ENCODE measurements around the gene ATP2A2.

ATP2A2 gene

GRCh38 chr12:110280392-110280778 is 662 bp upstream of the ATP2A2 start:
- peak overlapping the region; percentile 74; the same call in 1 of the 2 replicates for H3K27ac ChIP-seq (ENCODE audit: low read depth, low read length)
- no peaks in the 10 kb centered on the region for H3K9me3 ChIP-seq (ENCODE audit: control insufficient read depth, insufficient read depth, low read depth, low read length)
- H3K9ac ChIP-seq (ENCODE audit: low read length) = peak overlapping the region; percentile 99
- peaks cover 22% of the 10 kb centered on the region for H3K4me1 ChIP-seq (ENCODE audit: control insufficient read depth, insufficient read depth, low read length)
- H3K36me3 ChIP-seq (ENCODE audit: control insufficient read depth, insufficient read depth, low read length) = peaks cover 29% of the 10 kb centered on the region
- 0 out of 2 replicates have a peak, but pooled peaks cover 5% of the 10 kb centered on the region for H3K27me3 ChIP-seq (ENCODE audit: control insufficient read depth, insufficient read depth, low read length)
- peak overlapping the region; percentile 96 for H3K4me3 ChIP-seq (ENCODE audit: low read depth, low read length)

- Histone ChIP-seq H3K36me3 (ENCODE audit: control insufficient read depth, insufficient read depth, low read length) (peaks cover 41% of the 10 kb centered on the region), H3K4me1 (ENCODE audit: control insufficient read depth, insufficient read depth, low read length) (peaks cover 22% of the 10 kb centered on the region), H3K27me3 (ENCODE audit: control insufficient read depth, insufficient read depth, low read length) (0 out of 2 replicates have a peak, but pooled peaks cover 5% of the 10 kb centered on the region), H3K9me3 (ENCODE audit: control insufficient read depth, insufficient read depth, low read depth, low read length) (no peaks in the 10 kb centered on the region), H3K4me3 (ENCODE audit: low read depth, low read length) (peak overlapping the region; percentile 96), H3K9ac (ENCODE audit: low read length) (peak overlapping the region; percentile 99), H3K27ac (ENCODE audit: low read depth, low read length) (peak overlapping the region; percentile 92)
These were observed 677 bp downstream of the ATP2A2 start for GRCh38 chr12:110281549-110282299.

- peak overlapping the region; percentile 92 for H3K27ac ChIP-seq (ENCODE audit: low read depth, low read length)
These were observed 1.3 kb downstream of the ATP2A2 start for GRCh38 chr12:110282300-110282860.

GRCh38 chr12:110282956-110283817 is 2.1 kb downstream of the ATP2A2 start:
- H3K36me3 ChIP-seq (ENCODE audit: control insufficient read depth, insufficient read depth, low read length) = peaks cover 54% of the 10 kb centered on the region
- H3K9ac ChIP-seq (ENCODE audit: low read length) = no peak overlapping the region
- H3K27ac ChIP-seq (ENCODE audit: low read depth, low read length) = no peak overlapping the region
- no peaks in the 10 kb centered on the region for H3K9me3 ChIP-seq (ENCODE audit: control insufficient read depth, insufficient read depth, low read depth, low read length)
- H3K27me3 ChIP-seq (ENCODE audit: control insufficient read depth, insufficient read depth, low read length) = 0 out of 2 replicates have a peak, but pooled peaks cover 5% of the 10 kb centered on the region
- peak overlapping the region; percentile 96 for H3K4me3 ChIP-seq (ENCODE audit: low read depth, low read length)
- H3K4me1 ChIP-seq (ENCODE audit: control insufficient read depth, insufficient read depth, low read length) = peaks cover 22% of the 10 kb centered on the region

More at GRCh38 chr12:110282300-110282860, 1.3 kb downstream of the ATP2A2 start:
- Histone ChIP-seq H3K27me3 (ENCODE audit: control insufficient read depth, insufficient read depth, low read length) (0 out of 2 replicates have a peak, but pooled peaks cover 5% of the 10 kb centered on the region), H3K4me3 (ENCODE audit: low read depth, low read length) (peak overlapping the region; percentile 96), H3K9ac (ENCODE audit: low read length) (peak overlapping the region; percentile 99), H3K9me3 (ENCODE audit: control insufficient read depth, insufficient read depth, low read depth, low read length) (no peaks in the 10 kb centered on the region), H3K4me1 (ENCODE audit: control insufficient read depth, insufficient read depth, low read length) (peaks cover 22% of the 10 kb centered on the region), H3K36me3 (ENCODE audit: control insufficient read depth, insufficient read depth, low read length) (peaks cover 46% of the 10 kb centered on the region)

DNA sequence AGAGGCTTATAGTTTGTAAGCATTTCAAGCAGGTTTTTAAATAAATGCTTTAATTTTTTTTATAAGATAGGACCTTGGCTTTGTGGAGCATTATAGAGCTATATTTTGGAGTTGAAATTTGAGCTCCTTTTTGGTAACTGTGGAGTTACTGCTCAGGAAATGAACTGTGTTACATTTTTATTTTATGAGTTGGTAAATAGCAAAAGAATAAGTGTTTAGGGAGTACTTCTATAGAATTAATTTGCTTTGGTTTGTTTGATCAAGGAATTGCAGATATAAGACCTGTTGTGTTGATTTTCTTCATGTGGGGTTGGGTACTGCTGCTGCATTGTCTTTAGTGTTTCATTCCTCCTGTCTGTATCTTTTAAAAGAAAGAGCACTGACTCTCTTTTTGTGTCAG is 3.5 kb downstream of the ATP2A2 start:
- H3K4me1 ChIP-seq (ENCODE audit: control insufficient read depth, insufficient read depth, low read length) = peaks cover 25% of the 10 kb centered on the region
- no peak overlapping the region for H3K27ac ChIP-seq (ENCODE audit: low read depth, low read length)
- no peak overlapping the region for H3K9ac ChIP-seq (ENCODE audit: low read length)
- peak overlapping the region; percentile 96; the same call in 1 of the 2 replicates for H3K4me3 ChIP-seq (ENCODE audit: low read depth, low read length)
- H3K27me3 ChIP-seq (ENCODE audit: control insufficient read depth, insufficient read depth, low read length) = 0 out of 2 replicates have a peak, but pooled peaks cover 3% of the 10 kb centered on the region
- H3K9me3 ChIP-seq (ENCODE audit: control insufficient read depth, insufficient read depth, low read depth, low read length) = no peaks in the 10 kb centered on the region
- H3K36me3 ChIP-seq (ENCODE audit: control insufficient read depth, insufficient read depth, low read length) = peaks cover 66% of the 10 kb centered on the region

- Histone ChIP-seq H3K4me1 (ENCODE audit: control insufficient read depth, insufficient read depth, low read length) (peaks cover 19% of the 10 kb centered on the region), H3K4me3 (ENCODE audit: low read depth, low read length) (no peak overlapping the region), H3K36me3 (ENCODE audit: control insufficient read depth, insufficient read depth, low read length) (peaks cover 86% of the 10 kb centered on the region), H3K9ac (ENCODE audit: low read length) (no peak overlapping the region), H3K27me3 (ENCODE audit: control insufficient read depth, insufficient read depth, low read length) (no peaks in the 10 kb centered on the region), H3K9me3 (ENCODE audit: control insufficient read depth, insufficient read depth, low read depth, low read length) (no peaks in the 10 kb centered on the region), H3K27ac (ENCODE audit: low read depth, low read length) (no peak overlapping the region)
These were observed 5.6 kb downstream of the ATP2A2 start for GRCh38 chr12:110286623-110287022.

DNA sequence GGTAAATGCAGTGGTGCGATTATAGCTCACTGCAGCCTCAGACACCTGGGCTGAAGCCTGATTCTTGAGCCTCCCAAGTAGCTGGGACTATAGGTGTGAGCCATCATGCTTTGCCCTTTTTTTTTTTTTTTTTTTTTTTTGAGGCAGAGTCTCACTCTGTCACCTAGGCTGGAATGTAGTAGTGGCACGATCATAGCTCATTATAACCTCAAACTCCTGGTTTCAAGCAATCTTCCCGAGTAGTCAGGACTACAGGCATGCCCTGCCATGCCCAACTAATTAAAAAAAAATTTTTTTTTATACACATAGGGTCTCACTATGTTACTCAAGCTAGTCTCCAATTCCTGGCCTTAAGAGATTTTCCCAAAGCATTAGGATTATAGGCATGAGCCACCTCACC is 6.9 kb downstream of the ATP2A2 start:
- H3K27ac ChIP-seq (ENCODE audit: low read depth, low read length) = no peak overlapping the region
- no peaks in the 10 kb centered on the region for H3K27me3 ChIP-seq (ENCODE audit: control insufficient read depth, insufficient read depth, low read length)
- no peak overlapping the region for H3K9ac ChIP-seq (ENCODE audit: low read length)
- peaks cover 16% of the 10 kb centered on the region for H3K4me1 ChIP-seq (ENCODE audit: control insufficient read depth, insufficient read depth, low read length)
- no peak overlapping the region for H3K4me3 ChIP-seq (ENCODE audit: low read depth, low read length)
- H3K9me3 ChIP-seq (ENCODE audit: control insufficient read depth, insufficient read depth, low read depth, low read length) = no peaks in the 10 kb centered on the region
- H3K36me3 ChIP-seq (ENCODE audit: control insufficient read depth, insufficient read depth, low read length) = peaks cover 93% of the 10 kb centered on the region

- no peak overlapping the region for H3K9ac ChIP-seq (ENCODE audit: low read length)
- H3K27ac ChIP-seq (ENCODE audit: low read depth, low read length) = no peak overlapping the region
- no peaks in the 10 kb centered on the region for H3K27me3 ChIP-seq (ENCODE audit: control insufficient read depth, insufficient read depth, low read length)
- H3K4me1 ChIP-seq (ENCODE audit: control insufficient read depth, insufficient read depth, low read length) = peaks cover 7% of the 10 kb centered on the region; the same call in 1 of the 2 replicates
- H3K36me3 ChIP-seq (ENCODE audit: control insufficient read depth, insufficient read depth, low read length) = peaks cover 89% of the 10 kb centered on the region
- no peaks in the 10 kb centered on the region for H3K9me3 ChIP-seq (ENCODE audit: control insufficient read depth, insufficient read depth, low read depth, low read length)
- H3K4me3 ChIP-seq (ENCODE audit: low read depth, low read length) = no peak overlapping the region
These were observed 8.1 kb downstream of the ATP2A2 start for GRCh38 chr12:110289044-110289710.

DNA sequence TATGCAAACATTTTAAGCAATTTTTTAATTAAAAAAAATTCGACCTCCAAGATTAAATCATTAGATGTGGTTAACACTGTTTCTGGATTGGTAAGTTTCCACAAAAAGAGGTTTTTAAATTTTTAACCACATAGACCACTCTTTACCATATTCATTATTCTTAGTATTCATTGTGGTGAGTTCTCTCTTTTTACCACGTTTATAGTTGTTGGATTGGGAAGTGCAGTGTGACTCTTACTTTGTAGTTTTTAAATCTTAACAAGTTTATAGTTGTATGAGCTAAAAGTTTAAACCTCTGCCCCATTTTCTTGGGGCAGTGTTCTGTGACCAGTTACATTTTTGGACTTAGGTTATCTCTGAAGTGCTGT is 8.6 kb downstream of the ATP2A2 start:
- H3K27me3 ChIP-seq (ENCODE audit: control insufficient read depth, insufficient read depth, low read length) = no peaks in the 10 kb centered on the region
- H3K4me3 ChIP-seq (ENCODE audit: low read depth, low read length) = no peak overlapping the region
- no peaks in the 10 kb centered on the region for H3K9me3 ChIP-seq (ENCODE audit: control insufficient read depth, insufficient read depth, low read depth, low read length)
- peaks cover 91% of the 10 kb centered on the region for H3K36me3 ChIP-seq (ENCODE audit: control insufficient read depth, insufficient read depth, low read length)
- H3K4me1 ChIP-seq (ENCODE audit: control insufficient read depth, insufficient read depth, low read length) = peaks cover 7% of the 10 kb centered on the region; the same call in 1 of the 2 replicates
- no peak overlapping the region for H3K9ac ChIP-seq (ENCODE audit: low read length)
- H3K27ac ChIP-seq (ENCODE audit: low read depth, low read length) = no peak overlapping the region

- Histone ChIP-seq H3K4me3 (ENCODE audit: low read depth, low read length) (no peak overlapping the region), H3K27ac (ENCODE audit: low read depth, low read length) (no peak overlapping the region), H3K9ac (ENCODE audit: low read length) (no peak overlapping the region), H3K27me3 (ENCODE audit: control insufficient read depth, insufficient read depth, low read length) (no peaks in the 10 kb centered on the region), H3K9me3 (ENCODE audit: control insufficient read depth, insufficient read depth, low read depth, low read length) (no peaks in the 10 kb centered on the region), H3K36me3 (ENCODE audit: control insufficient read depth, insufficient read depth, low read length) (peaks cover 92% of the 10 kb centered on the region), H3K4me1 (ENCODE audit: control insufficient read depth, insufficient read depth, low read length) (0 out of 2 replicates have a peak, but pooled peaks cover 5% of the 10 kb centered on the region)
These were observed 20.2 kb downstream of the ATP2A2 start for GRCh38 chr12:110301065-110301806.
